ENCODE measurements around the gene ZSWIM1.

The ZSWIM1 gene

GRCh38 chr20:45907219-45907948 lies 26.4 kb downstream of the ZSWIM1 start:
- Mint-ChIP-seq H3K36me3 (ENCODE audit: low read depth) (peaks cover 42% of the 10 kb centered on the region), H3K27ac (no peak overlapping the region), H3K4me1 (peaks cover 22% of the 10 kb centered on the region), H3K4me3 (no peak overlapping the region), H3K27me3 (ENCODE audit: low read depth, poor library complexity) (peaks cover 4% of the 10 kb centered on the region), H3K9me3 (no peaks in the 10 kb centered on the region)
- no peak for DNase-seq
- TF ChIP-seq, protein P1, sequence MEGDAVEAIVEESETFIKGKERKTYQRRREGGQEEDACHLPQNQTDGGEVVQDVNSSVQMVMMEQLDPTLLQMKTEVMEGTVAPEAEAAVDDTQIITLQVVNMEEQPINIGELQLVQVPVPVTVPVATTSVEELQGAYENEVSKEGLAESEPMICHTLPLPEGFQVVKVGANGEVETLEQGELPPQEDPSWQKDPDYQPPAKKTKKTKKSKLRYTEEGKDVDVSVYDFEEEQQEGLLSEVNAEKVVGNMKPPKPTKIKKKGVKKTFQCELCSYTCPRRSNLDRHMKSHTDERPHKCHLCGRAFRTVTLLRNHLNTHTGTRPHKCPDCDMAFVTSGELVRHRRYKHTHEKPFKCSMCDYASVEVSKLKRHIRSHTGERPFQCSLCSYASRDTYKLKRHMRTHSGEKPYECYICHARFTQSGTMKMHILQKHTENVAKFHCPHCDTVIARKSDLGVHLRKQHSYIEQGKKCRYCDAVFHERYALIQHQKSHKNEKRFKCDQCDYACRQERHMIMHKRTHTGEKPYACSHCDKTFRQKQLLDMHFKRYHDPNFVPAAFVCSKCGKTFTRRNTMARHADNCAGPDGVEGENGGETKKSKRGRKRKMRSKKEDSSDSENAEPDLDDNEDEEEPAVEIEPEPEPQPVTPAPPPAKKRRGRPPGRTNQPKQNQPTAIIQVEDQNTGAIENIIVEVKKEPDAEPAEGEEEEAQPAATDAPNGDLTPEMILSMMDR (IDR thresholded peaks at IDR 0.05): no peak

DNA sequence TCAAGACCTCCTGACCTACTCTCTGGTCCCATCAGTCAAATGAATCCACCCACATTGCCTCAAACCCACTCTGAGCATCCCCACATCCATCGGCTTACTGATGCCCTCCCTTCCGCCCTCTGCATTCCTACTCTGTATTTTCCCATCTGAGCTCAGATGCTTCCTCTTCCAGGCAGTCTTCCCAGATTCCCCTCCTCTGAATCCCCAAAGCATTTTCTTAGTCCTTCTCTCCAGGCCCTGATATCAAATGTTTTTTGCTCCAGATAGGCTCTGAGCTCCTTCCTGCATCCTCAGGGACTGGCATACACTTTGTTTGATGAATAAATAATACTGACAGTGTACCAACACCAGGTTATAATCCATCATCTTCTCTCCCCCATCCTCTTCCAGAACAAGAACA lies 27.1 kb downstream of the ZSWIM1 start:
- Mint-ChIP-seq H3K4me3 (no peak overlapping the region), H3K36me3 (ENCODE audit: low read depth) (peaks cover 41% of the 10 kb centered on the region), H3K27me3 (ENCODE audit: low read depth, poor library complexity) (peaks cover 4% of the 10 kb centered on the region), H3K27ac (peak overlapping the region; percentile 26), H3K4me1 (peaks cover 24% of the 10 kb centered on the region), H3K9me3 (no peaks in the 10 kb centered on the region)
- TF ChIP-seq, protein P1 (IDR thresholded peaks at IDR 0.05): no peak
- no peak for DNase-seq

DNA sequence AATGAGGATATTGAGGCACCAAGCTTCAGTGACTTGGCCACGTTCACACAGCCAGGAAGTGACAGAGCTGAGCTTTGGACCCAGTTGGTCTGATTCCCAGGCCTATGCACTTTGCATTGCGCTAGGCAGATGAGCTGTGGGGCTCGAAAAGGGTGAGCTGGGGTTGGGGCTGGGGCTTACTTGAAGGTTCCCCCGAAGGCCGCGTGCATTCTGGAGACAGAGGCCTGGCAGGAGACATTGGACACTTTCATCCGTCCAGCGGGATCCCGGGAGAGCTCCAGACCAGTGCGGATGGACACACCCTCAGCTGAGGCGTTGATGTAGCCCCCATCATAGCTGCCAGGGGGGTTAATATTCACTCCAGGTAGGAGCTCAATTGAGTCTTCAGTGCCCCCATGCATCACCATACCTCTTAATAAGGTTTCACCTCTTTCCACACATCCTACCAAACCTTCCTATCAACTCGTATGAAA lies 28.3 kb downstream of the ZSWIM1 start:
- Mint-ChIP-seq H3K4me1 (peaks cover 28% of the 10 kb centered on the region), H3K9me3 (no peaks in the 10 kb centered on the region), H3K36me3 (ENCODE audit: low read depth) (peaks cover 35% of the 10 kb centered on the region), H3K27ac (no peak overlapping the region), H3K27me3 (ENCODE audit: low read depth, poor library complexity) (peaks cover 11% of the 10 kb centered on the region), H3K4me3 (no peak overlapping the region)
- DNase-seq: no peak
- TF ChIP-seq, protein P1 (IDR thresholded peaks at IDR 0.05): no peak

GRCh38 chr20:45909817-45910669 lies 29.0 kb downstream of the ZSWIM1 start:
- H3K36me3 Mint-ChIP-seq (ENCODE audit: low read depth): peaks cover 28% of the 10 kb centered on the region
- DNase-seq: no peak
- H3K9me3 Mint-ChIP-seq: no peaks in the 10 kb centered on the region
- no peak overlapping the region for H3K27ac Mint-ChIP-seq
- peaks cover 33% of the 10 kb centered on the region for H3K4me1 Mint-ChIP-seq
- H3K27me3 Mint-ChIP-seq (ENCODE audit: low read depth, poor library complexity): peaks cover 11% of the 10 kb centered on the region
- TF ChIP-seq, protein P1 (IDR thresholded peaks at IDR 0.05): no peak
- H3K4me3 Mint-ChIP-seq: peak overlapping the region; percentile 74

DNA sequence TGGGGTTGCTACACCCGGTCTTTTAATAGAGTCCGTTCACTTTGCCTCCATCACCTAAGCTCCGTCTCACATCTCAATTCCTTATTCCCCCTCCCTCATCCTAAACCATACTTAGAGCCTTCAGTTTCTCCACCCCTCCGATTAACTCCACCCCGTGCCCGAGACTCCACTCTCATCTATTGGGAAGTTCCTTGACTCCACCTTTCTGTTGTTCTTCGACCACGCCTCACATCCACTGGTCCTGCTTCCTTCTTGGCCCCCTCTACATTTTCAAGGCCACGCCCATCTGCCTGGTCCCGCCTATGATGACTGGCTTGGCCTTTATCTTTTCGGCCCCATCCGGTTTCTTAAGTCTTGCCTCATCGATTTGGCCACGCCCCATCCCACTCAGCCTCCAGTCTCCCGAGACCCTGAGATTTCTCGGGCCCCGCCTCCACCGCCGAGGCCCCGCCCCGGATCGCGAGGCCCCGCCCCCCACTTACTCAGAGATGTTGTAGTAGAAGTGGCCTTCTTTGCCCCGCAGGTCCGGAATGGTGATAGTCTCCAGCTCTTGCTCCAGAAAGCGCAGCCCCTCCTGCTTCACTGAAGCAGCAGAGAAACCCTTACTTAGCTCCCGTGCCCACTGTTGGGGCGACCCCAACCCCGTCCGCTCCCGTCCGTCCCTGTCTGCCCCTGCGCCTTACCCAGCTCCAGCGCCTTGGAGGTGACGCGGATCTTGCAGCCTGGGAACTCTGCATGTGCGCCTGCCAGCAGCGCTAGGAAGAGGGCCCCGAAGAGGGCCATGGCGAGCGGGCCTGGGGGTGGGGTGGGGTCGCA lies 29.9 kb downstream of the ZSWIM1 start:
- peaks cover 33% of the 10 kb centered on the region for H3K4me1 Mint-ChIP-seq
- H3K4me3 Mint-ChIP-seq: peak overlapping the region; percentile 74
- TF ChIP-seq, protein P1 (IDR thresholded peaks at IDR 0.05): no peak
- DNase-seq: peak; percentile 99
- peaks cover 22% of the 10 kb centered on the region for H3K36me3 Mint-ChIP-seq (ENCODE audit: low read depth)
- peaks cover 11% of the 10 kb centered on the region for H3K27me3 Mint-ChIP-seq (ENCODE audit: low read depth, poor library complexity)
- no peaks in the 10 kb centered on the region for H3K9me3 Mint-ChIP-seq
- H3K27ac Mint-ChIP-seq: peak overlapping the region; percentile 97
